SJCRH30 (cell line): ENCODE results near the gene GFRA3. TPM values are rescaled to one million over a fixed set of nuclear protein-coding genes. Genes with fewer than 3 reads are reported as not detected.

Experiments
- DNase-seq, 2 experiments: peaks; one replicate each; pipeline ENCODE4 v3.0.0-alpha.2; 2015 to 2020
- H3K27ac ChIP-seq: fragments of 250-450 bp; sonication (Bioruptor Pico); 2 replicates; pipeline ENCODE4 v1.5.1; 2020; ENCODE audit warnings: mild to moderate bottlenecking, moderate library complexity
- H3K27me3 ChIP-seq: fragments of 250-450 bp; sonication (Bioruptor Pico); 2 replicates; pipeline ENCODE4 v1.5.1; 2020; ENCODE audit warnings: mild to moderate bottlenecking, moderate library complexity
- H3K36me3 ChIP-seq: fragments of 250-450 bp; sonication (Bioruptor Pico); 2 replicates; pipeline ENCODE4 v1.5.1; 2020; ENCODE audit warnings: mild to moderate bottlenecking, moderate library complexity
- H3K4me1 ChIP-seq: fragments of 250-450 bp; sonication (Bioruptor Pico); 2 replicates; pipeline ENCODE4 v1.5.1; 2020; ENCODE audit warnings: mild to moderate bottlenecking, moderate library complexity
- H3K4me3 ChIP-seq: fragments of 250-450 bp; sonication (Bioruptor Pico); 2 replicates; pipeline ENCODE4 v1.5.1; 2020; ENCODE audit warnings: mild to moderate bottlenecking, moderate library complexity
- H3K9me3 ChIP-seq: fragments of 250-450 bp; sonication (Bioruptor Pico); replicated peaks from 2 replicates; pipeline ENCODE4 v1.5.1; 2020; ENCODE audit warnings: mild to moderate bottlenecking, moderate library complexity
- total RNA-seq: library from RNA; depleted of rRNA; stranded (reverse); fragments of >200 nt; shearing (Covaris generic); gene quantifications from 2 replicates; pipeline ENCODE4 v1.2.3, GENCODE V29; 2014

Gene GFRA3
- total RNA-seq, 1 experiment from 2014 or later: not detected

DNA sequence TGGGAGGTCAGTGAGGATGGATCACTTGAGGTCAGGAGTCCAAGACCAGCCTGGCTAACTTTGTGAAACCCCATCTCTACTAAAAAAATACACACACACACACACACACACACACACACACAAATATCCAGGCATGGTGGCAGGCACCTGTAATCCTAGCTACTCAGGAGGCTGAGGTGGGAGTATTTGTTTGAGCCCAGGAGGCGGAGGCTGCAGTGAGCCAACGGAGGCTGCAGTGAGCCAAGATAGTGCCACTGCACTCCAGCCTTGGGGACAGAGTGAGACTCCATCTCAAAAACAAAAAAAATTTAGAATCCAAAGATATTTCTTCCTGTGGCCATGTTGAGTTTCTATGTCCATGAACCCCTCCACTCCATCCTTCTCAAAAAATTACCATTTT is 39.8 kb downstream of the GFRA3 start:
- DNase-seq: no peak
- H3K9me3 ChIP-seq: no peaks in the 10 kb centered on the region
- no peaks in the 10 kb centered on the region for H3K36me3 ChIP-seq
- H3K4me3 ChIP-seq: no peak overlapping the region
- no peaks in the 10 kb centered on the region for H3K27me3 ChIP-seq
- peaks cover 10% of the 10 kb centered on the region for H3K4me1 ChIP-seq
- no peak overlapping the region for H3K27ac ChIP-seq

- H3K36me3 ChIP-seq: no peaks in the 10 kb centered on the region
- no peak overlapping the region for H3K27ac ChIP-seq
- no peaks in the 10 kb centered on the region for H3K9me3 ChIP-seq
- peaks cover 10% of the 10 kb centered on the region for H3K4me1 ChIP-seq
- H3K4me3 ChIP-seq: no peak overlapping the region
- DNase-seq: no peak
- H3K27me3 ChIP-seq: no peaks in the 10 kb centered on the region
These were observed 41.1 kb downstream of the GFRA3 start for GRCh38 chr5:138233280-138233679.

DNA sequence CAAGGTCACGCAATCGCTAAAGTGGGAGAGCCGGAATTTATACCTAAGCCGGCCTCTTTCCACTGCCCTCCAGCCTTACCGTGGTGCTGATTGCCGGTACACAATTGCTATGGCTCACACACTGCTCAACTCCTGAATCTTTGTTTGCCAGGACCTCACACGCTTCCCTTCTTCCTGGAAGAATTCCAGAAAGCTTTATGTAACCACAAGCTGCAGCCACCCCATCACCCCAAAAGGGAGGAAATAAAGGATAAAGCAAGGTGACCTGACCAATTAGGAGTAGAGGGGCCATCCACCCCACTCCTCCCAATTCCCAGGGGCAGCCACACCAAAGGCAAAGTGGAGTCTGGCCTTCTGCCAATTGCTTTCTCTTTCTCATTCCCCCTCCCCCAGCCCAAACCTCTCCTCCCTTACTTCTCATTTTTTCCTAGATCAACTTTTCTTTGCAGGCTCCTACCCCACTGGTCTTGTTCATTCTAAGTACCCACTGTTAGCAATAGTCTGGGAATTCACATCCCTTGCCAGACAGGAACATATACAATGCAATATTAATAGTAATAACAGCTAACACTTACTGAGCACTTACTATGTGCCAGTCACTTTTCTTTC is 43.3 kb downstream of the GFRA3 start:
- peak; percentile 59 to 70 for DNase-seq
- Histone ChIP-seq H3K27ac (no peak overlapping the region), H3K4me3 (no peak overlapping the region), H3K4me1 (peaks cover 10% of the 10 kb centered on the region), H3K9me3 (no peaks in the 10 kb centered on the region), H3K27me3 (no peaks in the 10 kb centered on the region), H3K36me3 (no peaks in the 10 kb centered on the region)

- H3K27ac ChIP-seq: no peak overlapping the region
- no peaks in the 10 kb centered on the region for H3K36me3 ChIP-seq
- no peaks in the 10 kb centered on the region for H3K27me3 ChIP-seq
- H3K4me3 ChIP-seq: no peak overlapping the region
- DNase-seq: peak; percentile 55 to 60
- H3K4me1 ChIP-seq: peaks cover 10% of the 10 kb centered on the region
- peaks cover 4% of the 10 kb centered on the region; the same call in 1 of the 2 replicates for H3K9me3 ChIP-seq
These were observed 44.2 kb downstream of the GFRA3 start for GRCh38 chr5:138230261-138230660.

DNA sequence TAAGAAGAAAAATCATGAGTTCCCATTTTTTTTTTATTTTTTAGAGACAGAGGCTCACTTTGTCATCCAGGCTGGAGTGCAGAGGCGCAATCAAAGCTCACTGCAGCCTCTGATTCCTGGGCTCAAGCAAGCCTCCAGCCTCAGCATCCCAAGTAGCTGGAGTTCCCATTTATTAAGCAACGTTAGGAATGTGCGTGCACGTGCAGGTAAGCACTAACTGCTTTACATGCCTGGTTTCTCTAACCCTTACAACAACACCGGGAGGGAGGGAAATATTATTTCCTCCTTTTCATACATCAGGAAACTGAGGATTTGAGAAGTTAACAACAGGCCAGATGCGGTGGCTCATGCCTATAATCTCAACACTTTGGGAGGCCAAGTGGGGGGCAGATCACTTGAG is 45.0 kb downstream of the GFRA3 start:
- no peak overlapping the region for H3K4me3 ChIP-seq
- H3K4me1 ChIP-seq: peaks cover 10% of the 10 kb centered on the region
- H3K9me3 ChIP-seq: peaks cover 4% of the 10 kb centered on the region; the same call in 1 of the 2 replicates
- no peak for DNase-seq
- H3K27me3 ChIP-seq: no peaks in the 10 kb centered on the region
- no peaks in the 10 kb centered on the region for H3K36me3 ChIP-seq
- no peak overlapping the region for H3K27ac ChIP-seq

- Histone ChIP-seq H3K4me3 (no peak overlapping the region), H3K36me3 (no peaks in the 10 kb centered on the region), H3K27ac (no peak overlapping the region), H3K4me1 (peaks cover 10% of the 10 kb centered on the region), H3K9me3 (peaks cover 4% of the 10 kb centered on the region; the same call in 1 of the 2 replicates), H3K27me3 (no peaks in the 10 kb centered on the region)
- no peak for DNase-seq
These were observed 47.5 kb downstream of the GFRA3 start for GRCh38 chr5:138226910-138227309.

- H3K4me3 ChIP-seq: no peak overlapping the region
- H3K27ac ChIP-seq: no peak overlapping the region
- peaks cover 4% of the 10 kb centered on the region; the same call in 1 of the 2 replicates for H3K9me3 ChIP-seq
- DNase-seq: no peak
- H3K4me1 ChIP-seq: no peaks in the 10 kb centered on the region; the same call in 1 of the 2 replicates
- H3K27me3 ChIP-seq: no peaks in the 10 kb centered on the region
- no peaks in the 10 kb centered on the region for H3K36me3 ChIP-seq
These were observed 49.7 kb downstream of the GFRA3 start for GRCh38 chr5:138224712-138225111.

DNA sequence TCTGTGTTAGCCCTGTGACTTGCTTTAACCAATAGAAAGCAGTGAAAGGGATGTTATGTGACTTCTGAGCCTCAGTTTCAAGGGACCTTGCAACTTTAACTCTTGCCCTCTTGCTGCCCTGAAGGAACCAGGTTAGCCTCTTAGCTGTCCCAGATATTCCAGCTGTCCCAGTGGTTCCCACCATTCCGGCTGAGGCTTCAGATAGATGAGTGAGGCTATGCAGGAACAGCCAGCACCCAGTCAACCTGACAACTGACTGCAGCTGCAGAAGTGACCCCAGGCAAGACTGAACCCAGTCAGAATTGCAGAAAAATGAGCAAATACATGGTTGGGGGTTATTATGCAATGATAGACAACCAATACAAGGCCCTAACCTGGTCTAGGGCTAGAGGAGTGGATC is 50.9 kb downstream of the GFRA3 start:
- no peak overlapping the region for H3K4me3 ChIP-seq
- H3K27ac ChIP-seq: no peak overlapping the region
- H3K9me3 ChIP-seq: peaks cover 4% of the 10 kb centered on the region; the same call in 1 of the 2 replicates
- H3K4me1 ChIP-seq: no peaks in the 10 kb centered on the region
- no peak for DNase-seq
- no peaks in the 10 kb centered on the region for H3K36me3 ChIP-seq
- H3K27me3 ChIP-seq: no peaks in the 10 kb centered on the region

DNA sequence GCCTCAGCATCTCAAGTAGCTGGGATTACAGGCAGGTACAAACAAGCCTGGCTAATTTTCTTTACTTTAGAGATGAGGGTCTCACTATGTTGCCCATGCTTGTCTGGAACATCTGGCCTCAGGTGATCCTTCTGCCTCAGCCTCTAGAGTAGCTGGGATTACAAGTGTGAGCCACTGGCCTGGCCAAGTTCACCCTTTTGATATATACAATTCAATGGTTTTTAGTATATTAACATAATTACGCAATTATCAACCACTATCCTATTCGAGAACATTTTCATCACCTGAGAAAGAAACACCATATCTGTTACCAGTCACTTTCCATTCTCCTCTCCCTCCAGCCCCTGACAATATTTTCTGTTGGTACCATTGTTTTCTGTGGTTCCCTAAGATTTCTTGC is 57.6 kb downstream of the GFRA3 start:
- Histone ChIP-seq H3K4me1 (no peaks in the 10 kb centered on the region), H3K9me3 (no peaks in the 10 kb centered on the region), H3K27me3 (no peaks in the 10 kb centered on the region), H3K4me3 (no peak overlapping the region), H3K36me3 (no peaks in the 10 kb centered on the region), H3K27ac (no peak overlapping the region)
- no peak for DNase-seq

- Histone ChIP-seq H3K4me3 (peak within 1 kb of the TSS; percentile 85), H3K4me1 (no peaks in the 10 kb centered on the region), H3K27ac (peak within 1 kb of the TSS; percentile 67), H3K9me3 (no peaks in the 10 kb centered on the region), H3K36me3 (peaks cover 10% of the 10 kb centered on the region), H3K27me3 (no peaks in the 10 kb centered on the region)
- DNase-seq: peak; percentile 98 to 99
These were observed 61.0 kb downstream of the GFRA3 start, which contains the start of gene CDC23 for GRCh38 chr5:138213161-138214029. Gene CDC23, minus strand, starts transcription at chr5:138213323. Its CDS starts 11 bp downstream, at chr5:138213312.

DNA sequence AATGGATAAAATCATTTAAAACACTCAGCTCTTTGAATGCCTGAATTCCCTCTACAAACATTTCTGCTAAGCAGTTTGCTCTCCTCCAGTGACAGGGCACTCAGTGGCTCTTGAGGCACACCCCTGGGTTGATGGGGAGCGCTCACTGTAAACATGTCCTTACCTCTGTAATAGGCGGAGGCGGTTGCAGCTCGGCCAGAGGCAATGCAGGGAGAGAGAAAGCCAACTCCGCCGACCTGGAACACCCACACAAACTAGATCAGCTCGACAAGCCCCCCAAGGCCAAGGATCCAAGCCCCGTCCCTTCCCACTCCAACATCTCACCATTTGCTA is 61.6 kb downstream of the GFRA3 start:
- no peaks in the 10 kb centered on the region for H3K9me3 ChIP-seq
- peaks cover 13% of the 10 kb centered on the region for H3K36me3 ChIP-seq
- DNase-seq: no peak
- H3K4me3 ChIP-seq: peak overlapping the region; percentile 85
- no peaks in the 10 kb centered on the region for H3K27me3 ChIP-seq
- H3K4me1 ChIP-seq: no peaks in the 10 kb centered on the region
- H3K27ac ChIP-seq: peak overlapping the region; percentile 67

- no peak overlapping the region for H3K4me3 ChIP-seq
- DNase-seq: no peak
These were observed 63.4 kb downstream of the GFRA3 start for GRCh38 chr5:138210985-138211384.

More at GRCh38 chr5:138210985-138211384, 63.4 kb downstream of the GFRA3 start:
- Histone ChIP-seq H3K27ac (no peak overlapping the region), H3K27me3 (no peaks in the 10 kb centered on the region), H3K36me3 (peaks cover 25% of the 10 kb centered on the region), H3K4me1 (no peaks in the 10 kb centered on the region), H3K9me3 (no peaks in the 10 kb centered on the region)
